Frontal cortex (tissue), 4 donors: Measurements from ENCODE around the gene GIGYF2. TPM values are rescaled to one million over a fixed set of nuclear protein-coding genes. Genes with fewer than 3 reads are reported as not detected.
"Not testable (repeated sequence)": the region's sequence is repeated elsewhere in the genome, so short reads cannot be mapped to it uniquely, and the experiment has no call there.

Experiments
- DNase-seq, 2 donors: peaks; one replicate each; pipeline ENCODE4 v3.0.0; 2012; ENCODE audit warnings: low spot score in 2 of 2
- FAIRE-seq: peaks from 2 replicates; lab custom pipeline; 2012; peaks lifted over from hg19 to GRCh38; lab: Jason Lieb, UNC
- total RNA-seq: library from RNA; depleted of rRNA; stranded (reverse); fragments of >200 nt; gene quantifications from one replicate; pipeline ENCODE4 v1.2.3, GENCODE V29; 2014
- donor health status: control.
- donor health status: control.
- donor health status: control.

GIGYF2 gene
- total RNA-seq = 98.2 TPM

DNA sequence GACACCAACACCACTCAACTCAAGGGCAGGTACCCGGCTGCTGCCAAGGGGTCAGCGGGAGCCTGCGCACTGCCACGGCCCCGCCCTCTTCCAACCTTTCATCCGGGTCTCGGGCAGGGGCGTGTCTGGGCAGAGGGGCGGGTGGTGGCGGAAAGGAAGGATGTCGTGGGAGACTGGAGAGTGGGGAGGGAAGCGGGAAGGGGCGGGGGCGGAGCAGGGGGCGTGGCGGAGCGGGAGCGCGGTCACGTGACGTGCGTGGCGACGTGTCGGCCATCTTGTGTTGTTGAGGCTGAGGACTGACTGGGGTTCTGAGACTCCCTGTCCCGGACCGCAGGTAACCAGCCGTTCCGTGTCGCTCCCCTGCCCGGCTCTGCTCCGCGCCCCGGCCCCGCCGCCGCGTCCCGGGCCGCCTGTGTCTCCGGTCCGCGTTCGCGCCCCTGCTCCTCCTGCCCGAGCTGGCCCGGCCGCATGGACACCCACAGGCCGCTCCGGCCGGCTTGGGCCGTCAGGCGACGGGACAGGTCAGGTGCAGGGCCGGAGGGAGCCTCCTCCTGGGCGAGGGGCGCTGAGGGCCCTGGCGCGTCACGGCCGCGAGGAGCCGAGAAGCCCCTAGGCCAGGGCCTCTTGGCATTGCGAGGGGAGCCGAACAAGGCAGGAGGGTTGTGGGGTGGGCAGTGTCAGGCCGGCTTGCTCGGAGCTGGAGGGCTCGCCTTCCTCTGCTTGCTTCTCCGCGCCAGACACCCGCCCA is at the start of gene GIGYF2:
TSS of gene GIGYF2 (plus strand) at position 273 of the 748 bp plus-strand sequence. CDS start 37,867 bp downstream, outside the sequence.
- no peak for FAIRE-seq

GRCh38 chr2:232649033-232649432 is 48.1 kb upstream of the GIGYF2 start:
- no peak for FAIRE-seq

More for the DNA sequence above, at the start of gene GIGYF2:
- peak; percentile 92 to 97 for DNase-seq

DNA sequence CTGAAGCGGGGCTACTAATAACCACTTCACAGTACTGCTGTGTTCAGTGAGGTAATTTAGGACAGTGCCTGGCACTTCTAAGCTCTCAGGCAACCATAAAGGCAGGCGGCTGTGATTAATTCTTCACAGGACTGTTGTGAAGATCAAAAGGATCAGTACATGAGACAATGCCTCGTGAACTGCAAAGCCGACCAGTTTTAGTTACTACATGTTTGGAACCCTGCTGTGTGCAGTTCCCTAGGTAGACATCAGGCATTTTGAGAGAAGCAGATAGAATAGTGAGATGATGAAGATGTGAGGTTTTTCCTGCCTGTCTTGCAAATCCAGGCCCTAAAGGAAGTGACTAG is 44.7 kb upstream of the GIGYF2 start:
- no peak for FAIRE-seq
- DNase-seq = no peak

More at GRCh38 chr2:232649033-232649432, 48.1 kb upstream of the GIGYF2 start:
- no peak for DNase-seq

DNA sequence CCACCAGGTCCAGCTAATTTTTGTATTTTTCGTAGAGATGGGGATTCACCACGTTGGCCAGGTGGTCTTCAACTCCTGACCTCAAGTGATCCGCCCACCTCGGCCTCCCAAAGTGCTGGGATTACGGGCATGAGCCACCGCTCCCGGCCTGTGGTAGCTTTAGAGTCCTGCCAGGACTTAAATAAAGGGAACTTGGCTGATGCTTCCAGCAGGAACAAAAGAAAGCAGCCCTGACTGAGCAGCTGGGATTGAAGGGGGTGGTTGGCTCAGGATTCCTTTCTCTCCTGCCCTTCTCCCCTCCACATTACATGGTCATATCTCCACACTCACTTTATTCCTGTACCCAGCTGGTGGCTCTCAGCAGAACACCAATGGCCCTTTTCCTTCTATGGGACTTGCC is 43.7 kb upstream of the GIGYF2 start:
- DNase-seq (no peak), FAIRE-seq (no peak)

- DNase-seq = no peak
- FAIRE-seq = no peak
Observed at GRCh38 chr2:232655392-232655791, 41.7 kb upstream of the GIGYF2 start.

GRCh38 chr2:232658217-232658785 is 38.8 kb upstream of the GIGYF2 start:
- no peak for FAIRE-seq
- no peak for DNase-seq

DNA sequence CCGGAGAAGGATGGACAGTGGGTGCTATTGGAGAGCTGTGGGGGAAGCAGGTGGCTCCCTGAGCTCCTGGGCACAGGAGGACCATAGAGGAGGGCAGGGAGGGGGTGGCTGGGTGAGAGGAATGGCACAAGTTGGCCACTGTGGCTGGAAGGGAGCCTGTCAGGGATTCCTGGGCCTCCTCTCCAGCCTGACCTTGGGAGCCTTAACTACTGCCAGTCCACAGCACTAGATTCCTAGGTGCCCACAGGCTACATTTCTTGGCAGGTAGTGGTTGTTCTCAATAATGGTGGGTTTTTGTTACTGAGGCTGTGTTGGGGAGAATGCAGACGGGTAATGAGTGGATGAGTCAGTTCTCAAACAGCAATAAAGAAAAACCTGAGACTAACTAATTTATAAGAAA is 37.8 kb upstream of the GIGYF2 start:
- DNase-seq (no peak), FAIRE-seq (no peak)

DNA sequence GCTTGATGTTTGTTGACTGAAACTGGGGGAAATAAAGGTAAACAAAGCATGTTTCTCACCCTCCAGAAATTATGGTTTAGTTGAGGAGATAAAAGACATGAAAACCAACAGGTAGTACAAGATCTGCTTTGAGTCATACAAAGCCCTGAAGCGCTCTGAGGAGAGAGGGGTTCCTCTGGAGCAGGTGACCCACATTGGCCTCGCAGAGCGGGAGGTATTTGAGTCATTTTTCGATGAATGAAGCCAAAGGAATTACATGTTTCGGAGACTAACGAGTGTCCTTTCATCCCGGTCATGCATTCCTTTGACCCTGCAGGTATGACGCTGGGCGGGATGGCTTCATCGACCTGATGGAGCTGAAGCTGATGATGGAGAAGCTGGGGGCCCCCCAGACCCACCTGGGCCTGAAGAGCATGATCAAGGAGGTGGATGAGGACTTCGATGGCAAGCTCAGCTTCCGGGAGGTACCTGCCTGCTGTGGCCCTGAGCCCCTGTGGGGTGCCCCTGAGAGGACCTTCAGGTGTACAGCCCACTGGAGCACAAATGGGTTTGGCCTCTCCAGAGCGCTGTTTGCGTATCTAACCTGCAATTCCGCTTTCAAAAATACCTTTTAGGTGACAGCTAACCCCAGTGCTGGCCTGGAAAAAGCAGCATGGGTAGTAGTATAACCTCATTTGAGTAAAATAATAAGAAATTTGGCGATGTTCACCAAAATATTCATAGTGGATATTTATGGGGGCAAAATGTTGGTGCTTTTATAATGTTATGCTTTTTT is 34.5 kb upstream of the GIGYF2 start:
- no peak for FAIRE-seq
- DNase-seq = no peak

DNA sequence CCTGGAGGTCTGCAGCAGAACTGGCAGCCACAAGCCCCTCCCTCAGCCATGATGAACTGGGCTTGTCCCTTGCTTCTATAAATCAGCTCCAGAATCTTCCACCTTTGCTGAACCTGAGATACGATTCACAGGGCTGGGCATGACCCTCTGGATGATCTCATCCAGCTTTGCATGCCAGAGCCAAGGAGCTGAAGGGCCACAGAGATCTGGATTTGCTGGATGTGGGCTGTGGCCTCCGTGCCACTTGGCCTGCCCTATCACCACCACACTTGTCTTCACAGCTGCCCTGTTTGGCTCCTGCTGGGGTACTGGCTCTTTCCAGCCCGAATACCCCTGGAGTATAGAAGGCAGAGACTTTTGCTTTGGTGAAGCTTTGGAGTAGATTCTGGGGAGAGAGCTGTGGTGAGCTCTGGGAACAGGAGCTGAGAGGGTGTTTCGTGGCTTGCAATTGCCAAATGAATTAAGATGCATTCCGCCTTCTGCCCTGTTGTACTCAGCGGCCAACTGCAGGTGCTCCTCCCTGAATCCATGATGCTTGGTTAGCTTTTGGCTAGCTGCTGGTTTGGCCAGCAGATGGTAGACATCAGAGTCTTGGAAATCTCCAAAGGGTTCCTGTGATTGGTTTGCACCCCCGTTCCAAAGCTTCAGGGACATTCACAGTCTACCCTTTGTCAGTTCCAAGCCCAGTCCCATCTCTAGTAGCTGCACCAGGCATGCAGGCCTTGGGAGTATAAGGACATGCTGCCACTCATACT is 30.9 kb upstream of the GIGYF2 start:
- DNase-seq = no peak

GRCh38 chr2:232667989-232668583 is 29.0 kb upstream of the GIGYF2 start:
- DNase-seq (peak in 1 of 2 donors; percentile 38), FAIRE-seq (peak; percentile 90)

More for the DNA sequence above, 30.9 kb upstream of the GIGYF2 start:
- FAIRE-seq = no peak

GRCh38 chr2:232668805-232669444 is 28.2 kb upstream of the GIGYF2 start:
- no peak for FAIRE-seq
- no peak for DNase-seq

DNA sequence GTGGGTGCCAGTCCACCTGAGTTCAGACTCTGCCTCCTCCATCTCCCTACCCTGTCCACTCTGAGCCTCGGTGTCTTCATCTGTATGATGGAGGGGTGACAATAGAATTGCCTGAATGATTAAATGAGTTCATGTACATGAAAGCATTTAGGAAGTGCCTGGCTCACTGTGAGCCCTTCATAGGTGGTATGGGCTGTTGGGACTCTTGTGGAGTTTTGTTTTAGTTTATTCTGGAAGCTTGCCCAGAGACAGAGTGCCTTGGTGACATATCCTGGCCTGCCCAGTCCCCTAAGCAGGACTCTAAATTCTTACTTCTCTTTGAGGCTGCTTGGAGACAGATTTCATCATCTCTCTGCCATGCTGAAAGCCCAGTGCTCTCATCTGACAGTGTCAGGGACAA is 24.5 kb upstream of the GIGYF2 start:
- FAIRE-seq = no peak
- no peak for DNase-seq

- FAIRE-seq (no peak), DNase-seq (no peak)
Observed at GRCh38 chr2:232674491-232674890, 22.6 kb upstream of the GIGYF2 start.

DNA sequence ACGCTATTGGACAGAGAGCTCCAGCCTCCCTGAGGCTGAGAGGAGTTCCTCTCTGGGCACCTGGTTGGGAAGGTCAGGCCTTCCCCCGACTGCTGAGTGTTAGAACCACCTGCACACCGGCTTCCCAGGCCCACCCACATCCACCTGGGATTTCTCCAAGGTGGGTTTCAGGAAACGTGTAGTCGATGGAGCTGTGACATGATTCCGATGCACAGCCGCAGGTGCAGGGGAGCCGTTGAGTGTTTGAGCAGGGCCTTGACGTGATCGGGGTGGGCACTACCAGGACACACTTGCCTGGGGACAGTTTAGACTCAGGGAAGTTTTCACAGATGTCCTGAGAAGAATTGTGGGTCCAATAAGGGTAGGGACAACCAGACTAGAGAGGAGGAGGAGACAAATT is 21.8 kb upstream of the GIGYF2 start:
- FAIRE-seq (no peak), DNase-seq (no peak)

GRCh38 chr2:232680006-232680405 is 17.1 kb upstream of the GIGYF2 start:
- DNase-seq (no peak), FAIRE-seq (no peak)

DNA sequence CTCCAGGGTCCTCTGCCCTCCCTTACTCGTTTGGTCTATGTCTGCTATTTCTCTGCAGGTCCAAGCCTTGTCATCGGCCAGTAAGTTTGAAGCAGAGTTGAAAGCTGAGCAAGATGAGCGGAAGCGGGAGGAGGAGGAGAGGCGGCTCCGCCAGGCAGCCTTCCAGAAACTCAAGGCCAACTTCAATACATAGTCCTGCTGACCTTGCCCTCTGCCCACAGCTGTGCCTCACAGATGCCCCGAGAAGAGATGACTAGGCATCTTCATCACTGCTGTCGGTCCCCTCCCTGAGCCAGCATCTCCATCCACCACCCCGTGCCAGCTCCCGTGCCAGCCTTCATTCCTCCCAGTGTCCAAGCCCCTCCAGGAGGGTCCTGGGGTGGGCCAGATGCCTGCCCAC is 15.6 kb upstream of the GIGYF2 start:
- FAIRE-seq (no peak), DNase-seq (no peak)

GRCh38 chr2:232683368-232683767 is 13.8 kb upstream of the GIGYF2 start:
- FAIRE-seq (no peak), DNase-seq (no peak)

GRCh38 chr2:232685391-232685790 is 11.7 kb upstream of the GIGYF2 start:
- not testable (repeated sequence) for DNase-seq, FAIRE-seq

- FAIRE-seq (no peak), DNase-seq (no peak)
Observed at GRCh38 chr2:232687382-232688160, 9.6 kb upstream of the GIGYF2 start.
